Measurements from ENCODE around the gene DISP3. TPM values are rescaled to one million over a fixed set of nuclear protein-coding genes. Genes with fewer than 3 reads are reported as not detected.

The DISP3 gene
- polyA plus RNA-seq, 1 donor (not counting 4 experiments of a cell fraction or from before 2014, with no cell fraction given), result not detected

DNA sequence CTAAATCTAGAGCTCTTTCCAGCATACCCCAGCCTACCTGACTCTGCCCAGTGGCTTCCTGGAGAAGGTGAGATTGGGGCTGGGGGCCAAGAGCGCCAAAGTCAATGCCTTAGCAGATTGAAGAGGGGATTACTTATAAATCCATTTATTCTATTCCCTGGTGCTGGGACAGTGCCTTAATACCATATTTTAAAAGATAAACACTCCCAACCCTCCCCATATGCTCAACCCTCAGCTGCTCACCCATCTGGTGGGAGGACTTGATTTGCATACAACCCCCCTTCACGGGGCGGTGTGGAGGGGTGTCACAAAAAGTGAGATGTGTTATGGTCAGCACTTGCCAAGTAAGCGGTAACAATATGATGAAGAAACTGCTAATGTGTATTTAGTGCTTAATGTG, 3.2 kb upstream of the DISP3 start:
- H3K79me2 ChIP-seq (ENCODE audit: control insufficient read depth, insufficient read depth, low read length), result no peaks in the 10 kb centered on the region
- peaks cover 30% of the 10 kb centered on the region for H3K27me3 ChIP-seq (ENCODE audit: control insufficient read depth, extremely low read depth, insufficient read depth, low read length)
- no peaks in the 10 kb centered on the region for H3K9me3 ChIP-seq (ENCODE audit: control insufficient read depth, low read depth, low read length)
- dilution Hi-C loops (cut with MboI; ENCODE audit: extremely low pct_ligation_motif_present, low sequenced_read_pairs), result no loop called here
- H3K4me2 ChIP-seq (ENCODE audit: control insufficient read depth, extremely low read depth, insufficient read depth, low read depth, low read length), result no peak overlapping the region
- FAIRE-seq (no peak), DNase-seq (ENCODE audit: low read depth, low spot score) (no peak)
- no peak overlapping the region for H3K4me3 ChIP-seq (ENCODE audit: control insufficient read depth in 2 of 3, extremely low read depth in 1 of 3, insufficient read depth in 2 of 3, low read depth in 1 of 3, low read length in 3 of 3)
- no peaks in the 10 kb centered on the region for H3K9me1 ChIP-seq (ENCODE audit: control insufficient read depth, extremely low read depth, insufficient read depth, low read length)
- no peak overlapping the region for H3K27ac ChIP-seq (ENCODE audit: control insufficient read depth, insufficient read depth, low read length)
- TF ChIP-seq EZH2 (IDR thresholded peaks at IDR 0.05; ENCODE audit: low read length) (no peak), CTCF (optimal IDR thresholded peaks at IDR 0.05 in 1 of 3, IDR thresholded peaks at IDR 0.05 in 1 of 3, conservative IDR thresholded peaks at IDR 0.05 in 1 of 3; ENCODE audit: extremely low read depth in 1 of 3, insufficient read depth in 2 of 3, low read length in 3 of 3) (no peak)
- no peaks in the 10 kb centered on the region for H4K20me1 ChIP-seq (ENCODE audit: control insufficient read depth, extremely low read depth, insufficient read depth, low read length)
- H3K9ac ChIP-seq (ENCODE audit: control insufficient read depth, extremely low read depth, insufficient read depth, low read length), result no peak overlapping the region
- no peak overlapping the region for H2AFZ ChIP-seq (ENCODE audit: control insufficient read depth, low read length)
- H3K4me1 ChIP-seq (ENCODE audit: control insufficient read depth, extremely low read depth, insufficient read depth, low read length), result peaks cover 3% of the 10 kb centered on the region
- H3K36me3 ChIP-seq (ENCODE audit: control insufficient read depth in 2 of 2, extremely low read depth in 1 of 2, insufficient read depth in 2 of 2, low read length in 2 of 2), result no peaks in the 10 kb centered on the region

- Histone ChIP-seq H3K79me2 (ENCODE audit: control insufficient read depth, insufficient read depth, low read length) (no peaks in the 10 kb centered on the region), H3K36me3 (ENCODE audit: control insufficient read depth in 2 of 2, extremely low read depth in 1 of 2, insufficient read depth in 2 of 2, low read length in 2 of 2) (no peaks in the 10 kb centered on the region), H3K4me2 (ENCODE audit: control insufficient read depth, extremely low read depth, insufficient read depth, low read depth, low read length) (peak overlapping the region; percentile 71), H3K4me1 (ENCODE audit: control insufficient read depth, extremely low read depth, insufficient read depth, low read length) (peaks cover 3% of the 10 kb centered on the region), H3K27me3 (ENCODE audit: control insufficient read depth, extremely low read depth, insufficient read depth, low read length) (peaks cover 42% of the 10 kb centered on the region), H3K9me3 (ENCODE audit: control insufficient read depth, low read depth, low read length) (no peaks in the 10 kb centered on the region), H3K27ac (ENCODE audit: control insufficient read depth, insufficient read depth, low read length) (no peak overlapping the region), H3K9ac (ENCODE audit: control insufficient read depth, extremely low read depth, insufficient read depth, low read length) (no peak overlapping the region), H3K9me1 (ENCODE audit: control insufficient read depth, extremely low read depth, insufficient read depth, low read length) (no peaks in the 10 kb centered on the region), H4K20me1 (ENCODE audit: control insufficient read depth, extremely low read depth, insufficient read depth, low read length) (no peaks in the 10 kb centered on the region), H3K4me3 (ENCODE audit: control insufficient read depth in 2 of 3, extremely low read depth in 1 of 3, insufficient read depth in 2 of 3, low read depth in 1 of 3, low read length in 3 of 3) (peak overlapping the region; percentile 49 to 59 (median 57)), H2AFZ (ENCODE audit: control insufficient read depth, low read length) (peak overlapping the region; percentile 66)
- peak; percentile 80 for TF ChIP-seq EZH2 (IDR thresholded peaks at IDR 0.05; ENCODE audit: low read length)
- no peak for TF ChIP-seq CTCF (optimal IDR thresholded peaks at IDR 0.05 in 1 of 3, IDR thresholded peaks at IDR 0.05 in 1 of 3, conservative IDR thresholded peaks at IDR 0.05 in 1 of 3; ENCODE audit: extremely low read depth in 1 of 3, insufficient read depth in 2 of 3, low read length in 3 of 3)
- dilution Hi-C loops (cut with MboI; ENCODE audit: extremely low pct_ligation_motif_present, low sequenced_read_pairs), result no loop called here
- FAIRE-seq (no peak), DNase-seq (ENCODE audit: low read depth, low spot score) (no peak)
Measured at GRCh38 chr1:11479375-11479979, 522 bp downstream of the DISP3 start.
